Omental fat pad (tissue), 4 donors: Measurements from ENCODE around the gene FRMPD2. TPM values are rescaled to one million over a fixed set of nuclear protein-coding genes. Genes with fewer than 3 reads are reported as not detected.

Source experiments
- ATAC-seq: fragments of 150-250 bp; one replicate; pipeline ENCODE4 v1.9.1; 2016; ENCODE audit warnings: mild to moderate bottlenecking, moderate library complexity; ENCODE audit not compliant: low FRiP score
- DNase-seq: peaks from one replicate; pipeline ENCODE4 v3.0.0-alpha.2; 2019; ENCODE audit warnings: low spot score
- total RNA-seq, 4 donors: library from RNA; depleted of rRNA; stranded (reverse); fragments of >200 nt; gene quantifications; one replicate each; pipeline ENCODE4 v1.1.0, GENCODE V29; 2016
- TF ChIP-seq, protein P1 (sequence below), 3 donors: fragments of 450-650 bp; IDR thresholded peaks; one replicate each; pipeline ENCODE4 v1.5.1; 2016 to 2017; ENCODE audit warnings: antibody characterized with exemption in 3 of 3, mild to moderate bottlenecking in 3 of 3, moderate library complexity in 2 of 3

FRMPD2 gene
- total RNA-seq, 4 donors from 2014 or later: not detected

DNA sequence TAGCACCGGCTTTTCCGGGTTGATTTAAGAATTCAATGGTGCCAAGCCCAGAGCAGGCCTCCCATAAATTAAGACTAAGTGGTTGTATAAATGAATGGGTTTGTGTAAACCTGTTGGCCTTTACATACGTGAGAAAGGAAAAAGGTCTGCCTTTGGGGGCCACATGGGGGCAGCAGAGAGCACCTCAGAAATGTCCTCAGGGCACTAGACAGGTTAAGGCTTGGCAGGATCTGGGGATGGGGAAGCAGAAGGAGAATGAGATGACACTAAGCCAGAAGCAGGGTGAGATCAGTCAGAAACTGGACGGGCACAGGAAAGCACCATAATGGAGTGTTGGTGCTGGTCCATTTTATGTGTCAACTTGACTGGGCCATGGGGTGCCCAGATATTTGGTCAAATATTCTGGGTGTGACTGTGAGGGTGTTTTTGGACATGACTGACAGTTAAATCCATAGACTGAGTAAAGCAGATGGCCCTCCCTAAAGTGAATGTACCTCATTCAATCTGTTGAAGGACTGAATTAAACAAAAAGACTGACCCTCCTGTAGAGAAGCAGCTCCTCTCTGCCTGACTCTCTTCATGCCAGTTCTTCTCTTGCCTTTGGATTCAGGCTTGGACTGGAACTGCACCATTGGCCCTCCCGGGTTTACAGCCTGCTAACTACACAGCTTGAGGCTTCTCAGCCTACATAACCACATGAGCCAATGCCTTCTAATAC lies 58.9 kb downstream of the FRMPD2 start:
- DNase-seq (no peak), ATAC-seq (no peak)
- TF ChIP-seq, protein P1, sequence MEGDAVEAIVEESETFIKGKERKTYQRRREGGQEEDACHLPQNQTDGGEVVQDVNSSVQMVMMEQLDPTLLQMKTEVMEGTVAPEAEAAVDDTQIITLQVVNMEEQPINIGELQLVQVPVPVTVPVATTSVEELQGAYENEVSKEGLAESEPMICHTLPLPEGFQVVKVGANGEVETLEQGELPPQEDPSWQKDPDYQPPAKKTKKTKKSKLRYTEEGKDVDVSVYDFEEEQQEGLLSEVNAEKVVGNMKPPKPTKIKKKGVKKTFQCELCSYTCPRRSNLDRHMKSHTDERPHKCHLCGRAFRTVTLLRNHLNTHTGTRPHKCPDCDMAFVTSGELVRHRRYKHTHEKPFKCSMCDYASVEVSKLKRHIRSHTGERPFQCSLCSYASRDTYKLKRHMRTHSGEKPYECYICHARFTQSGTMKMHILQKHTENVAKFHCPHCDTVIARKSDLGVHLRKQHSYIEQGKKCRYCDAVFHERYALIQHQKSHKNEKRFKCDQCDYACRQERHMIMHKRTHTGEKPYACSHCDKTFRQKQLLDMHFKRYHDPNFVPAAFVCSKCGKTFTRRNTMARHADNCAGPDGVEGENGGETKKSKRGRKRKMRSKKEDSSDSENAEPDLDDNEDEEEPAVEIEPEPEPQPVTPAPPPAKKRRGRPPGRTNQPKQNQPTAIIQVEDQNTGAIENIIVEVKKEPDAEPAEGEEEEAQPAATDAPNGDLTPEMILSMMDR (IDR thresholded peaks at IDR 0.05): no peak

DNA sequence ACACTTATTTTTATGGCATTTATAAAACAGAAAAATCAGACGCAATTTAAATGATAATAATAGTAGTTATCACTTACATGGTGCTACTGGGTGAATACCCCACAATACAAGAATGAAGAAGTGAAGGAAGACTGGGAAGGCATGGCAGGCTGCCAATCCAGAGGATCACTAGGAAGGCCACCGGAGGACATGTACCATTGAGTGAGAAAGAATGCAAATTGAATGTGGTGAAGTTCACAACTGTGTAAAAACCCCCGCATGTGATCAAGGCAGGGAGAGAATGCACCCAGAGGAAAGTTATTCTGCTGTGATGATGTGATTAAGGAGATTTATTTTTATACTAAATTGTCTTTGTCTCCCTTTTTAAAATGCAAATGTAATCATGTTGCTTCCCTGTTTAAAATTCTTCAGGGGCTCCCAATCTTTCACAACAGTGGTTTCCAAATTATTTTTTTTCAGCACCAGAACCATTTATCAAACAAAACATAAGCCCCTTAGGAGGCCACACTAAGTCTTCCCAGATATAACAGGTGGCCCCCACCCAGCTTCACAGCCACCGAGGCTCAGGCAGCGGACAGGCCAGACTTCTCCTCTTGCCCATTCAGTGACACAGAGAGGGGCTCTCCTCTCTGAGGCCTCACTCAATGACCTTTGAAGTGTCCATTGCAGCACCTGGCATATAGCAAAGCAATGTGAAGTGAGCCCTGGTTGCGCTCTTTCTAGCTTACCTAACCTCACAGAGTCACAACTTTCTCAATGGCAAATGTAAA lies 59.6 kb downstream of the FRMPD2 start:
- TF ChIP-seq, protein P1 (IDR thresholded peaks at IDR 0.05): no peak
- ATAC-seq: no peak
- no peak for DNase-seq

GRCh38 chr10:48213047-48213446 lies 61.4 kb downstream of the FRMPD2 start:
- DNase-seq (no peak), ATAC-seq (no peak)
- TF ChIP-seq, protein P1 (IDR thresholded peaks at IDR 0.05): no peak

- TF ChIP-seq, protein P1 (IDR thresholded peaks at IDR 0.05): no peak
- ATAC-seq (no peak), DNase-seq (no peak)
Observed at GRCh38 chr10:48211777-48212176, 62.7 kb downstream of the FRMPD2 start.

DNA sequence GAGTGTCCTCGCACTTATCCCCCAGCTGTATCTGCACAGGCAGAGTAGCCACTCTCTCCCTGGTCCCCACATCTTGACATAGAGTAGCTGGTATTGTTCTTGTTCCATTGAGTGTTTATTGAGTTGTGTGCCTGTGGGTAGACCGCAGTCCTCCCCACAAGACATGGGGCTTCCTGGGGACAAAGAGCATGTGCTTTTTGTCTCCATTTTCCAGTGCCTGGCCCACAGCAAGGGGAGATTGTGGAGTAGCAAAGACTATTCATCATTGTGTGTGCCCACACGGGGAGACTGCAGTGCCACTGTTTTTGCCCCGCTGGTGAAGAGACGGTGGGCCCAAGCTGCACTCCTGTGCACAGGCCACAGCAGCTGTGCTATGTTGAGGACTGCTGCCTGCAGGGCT lies 63.5 kb downstream of the FRMPD2 start:
- ATAC-seq (no peak), DNase-seq (no peak)
- TF ChIP-seq, protein P1 (IDR thresholded peaks at IDR 0.05): no peak

GRCh38 chr10:48210391-48210790 lies 64.1 kb downstream of the FRMPD2 start:
- ATAC-seq: no peak
- TF ChIP-seq, protein P1 (IDR thresholded peaks at IDR 0.05): no peak
- no peak for DNase-seq
